GM18951 (cell line): ENCODE measurements around the gene COX7B2.

ENCODE experiments used
- POLR2A ChIP-seq: IDR thresholded peaks from 4 replicates; pipeline ENCODE4 v1.6.1; 2011; ENCODE audit warnings: mild to moderate bottlenecking; ENCODE audit not compliant: insufficient read length, insufficient read depth; ENCODE audit errors: extremely low read depth
- in situ Hi-C: fragments of 300-500 bp; cut with MboI; formaldehyde crosslinking; loops from one replicate; pipeline ENCODE4 v1.12.0; 2022; ENCODE audit warnings: low sequenced_read_pairs, mixed read lengths, inconsistent platforms; ENCODE audit not compliant: unreplicated experiment

Gene COX7B2

DNA sequence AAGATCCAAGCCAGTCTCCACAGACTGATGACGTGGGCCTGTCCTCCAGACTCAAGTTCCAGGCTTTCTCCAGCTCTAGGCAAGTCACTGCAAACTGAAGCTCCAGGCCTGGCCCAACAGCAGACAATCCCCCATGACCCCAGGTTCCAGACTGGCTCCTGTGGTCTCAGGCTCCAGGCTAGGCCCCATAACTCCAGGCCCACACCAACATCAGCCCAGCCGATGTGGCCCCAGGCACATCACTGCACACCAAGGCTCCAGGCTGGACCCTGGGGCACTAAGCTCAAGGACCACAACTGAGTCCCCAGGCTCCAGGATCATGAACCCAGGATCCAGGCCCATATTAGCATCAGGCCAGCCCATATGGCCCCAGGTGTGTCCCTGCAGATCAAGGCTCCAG lies 143.6 kb downstream of the COX7B2 start:
- in situ Hi-C loops = no loop called here
- TF ChIP-seq POLR2A = no peak

DNA sequence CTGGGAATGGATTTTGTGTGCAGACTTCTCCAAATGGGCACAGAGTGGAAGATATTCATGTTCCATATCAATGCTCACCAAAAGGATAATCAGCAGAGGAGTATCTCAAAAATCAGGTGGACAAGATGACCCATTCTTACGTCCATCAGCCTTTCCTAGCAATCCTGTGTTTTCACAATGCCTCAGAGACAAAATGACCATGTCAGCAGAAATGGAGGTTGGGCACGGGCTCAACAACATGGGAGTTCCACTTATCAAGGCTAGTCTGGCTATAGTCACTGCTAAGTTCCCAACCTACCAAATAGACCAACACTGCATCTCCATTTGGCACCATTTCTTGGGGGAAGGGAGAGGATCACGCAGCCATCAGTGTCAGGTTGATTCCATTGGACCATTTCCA lies 179.0 kb downstream of the COX7B2 start:
- no peak for TF ChIP-seq POLR2A
- in situ Hi-C loops = no loop called here

DNA sequence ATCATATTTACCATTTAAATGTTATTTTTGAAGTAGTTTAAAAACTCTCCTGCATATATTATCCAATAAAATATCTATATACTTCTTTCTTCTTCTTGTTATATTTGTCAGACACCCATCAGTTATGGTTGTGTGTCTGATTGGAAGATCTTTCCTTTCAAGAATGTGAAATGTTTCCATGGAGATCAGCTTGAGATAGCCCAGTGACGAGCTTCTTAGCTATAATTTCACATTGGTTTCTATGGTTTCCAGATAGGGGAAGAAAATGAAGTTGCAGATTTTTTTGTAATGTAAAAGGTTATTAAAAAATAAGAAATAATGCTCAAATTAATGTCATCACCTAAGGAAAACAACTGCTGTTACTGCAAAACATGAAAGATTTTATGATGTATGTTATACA lies 189.0 kb downstream of the COX7B2 start:
- in situ Hi-C loops = no loop called here
- no peak for TF ChIP-seq POLR2A

DNA sequence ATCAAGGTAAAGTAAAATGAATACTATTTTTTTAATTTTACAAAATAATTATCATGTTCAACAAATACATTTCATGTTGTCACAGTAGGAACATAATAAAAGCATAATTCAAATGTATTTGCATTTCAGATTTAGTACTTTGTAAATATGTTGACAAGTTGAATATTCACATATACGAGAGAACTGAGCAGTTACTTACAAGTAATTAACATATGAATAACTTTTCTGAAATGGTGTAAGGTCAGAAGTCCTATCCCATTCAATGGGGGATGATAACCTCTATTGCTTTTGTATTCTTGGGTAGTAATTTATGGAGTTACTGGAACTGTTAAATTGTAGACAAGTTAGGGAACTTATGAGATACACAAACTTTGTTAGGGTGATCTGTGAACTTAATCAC lies 191.1 kb downstream of the COX7B2 start:
- in situ Hi-C loops = no loop called here
- TF ChIP-seq POLR2A = no peak

DNA sequence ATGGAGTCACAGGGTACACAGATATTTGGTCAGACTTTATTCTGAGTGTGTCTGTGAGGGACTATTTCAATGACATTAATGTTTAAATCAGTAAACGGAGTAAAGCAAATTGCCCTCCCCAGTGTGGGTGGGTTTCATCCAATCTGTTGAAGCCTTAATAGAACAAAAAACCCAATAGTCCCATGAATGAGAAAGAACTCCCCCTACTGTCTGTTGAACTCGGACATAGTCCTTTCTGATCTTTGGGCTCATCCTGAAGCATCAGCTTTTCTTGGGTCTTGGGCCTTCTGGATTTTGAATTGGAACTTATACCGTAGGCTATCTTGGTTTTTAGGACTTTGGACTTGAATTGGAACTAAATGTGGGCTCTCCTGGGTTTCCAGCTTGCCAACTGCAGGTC lies 193.6 kb downstream of the COX7B2 start:
- in situ Hi-C loops = no loop called here
- no peak for TF ChIP-seq POLR2A

DNA sequence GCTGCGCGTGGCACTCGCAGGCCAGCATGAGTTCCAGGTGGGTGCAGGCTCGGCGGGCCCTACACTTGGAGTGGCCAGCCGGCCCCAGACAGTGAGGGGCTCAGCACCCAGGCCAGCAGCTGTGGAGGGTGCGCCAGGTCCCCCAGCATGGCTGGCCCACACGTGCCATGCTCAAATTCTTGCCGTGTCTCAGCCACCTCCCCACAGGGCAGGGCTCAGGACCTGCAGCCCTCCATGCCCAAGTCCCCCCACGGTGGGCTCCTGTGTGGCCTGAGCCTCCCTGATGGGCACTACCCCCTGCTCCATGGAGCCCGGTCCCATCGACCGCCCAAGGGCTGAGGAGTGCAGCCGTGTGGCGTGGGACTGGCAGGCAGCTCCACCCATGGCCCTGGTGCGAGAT lies 210.2 kb downstream of the COX7B2 start:
- in situ Hi-C loops = no loop called here
- no peak for TF ChIP-seq POLR2A
